Thyroid gland (tissue), 4 donors: ENCODE results near the gene PTPRR.

Experiments
- CTCF ChIP-seq, 6 experiments: fragments of 200-600 bp in 3 of 6; fragments of 450-650 bp in 3 of 6; sonication (generic) in 3 of 6; IDR thresholded peaks; one replicate each; pipeline ENCODE4 v1.5.1; 2016 to 2019; ENCODE audit warnings: antibody characterized with exemption in 6 of 6, mild to moderate bottlenecking in 2 of 6, inconsistent platforms in 1 of 6, moderate library complexity in 1 of 6
- POLR2A ChIP-seq, 2 donors: fragments of 450-650 bp; IDR thresholded peaks; one replicate each; pipeline ENCODE4 v1.6.1; 2017; ENCODE audit warnings: antibody characterized with exemption in 2 of 2, mild to moderate bottlenecking in 2 of 2, moderate library complexity in 1 of 2

- TF ChIP-seq POLR2A (IDR thresholded peaks at IDR 0.05) (no peak), CTCF (IDR thresholded peaks at IDR 0.05) (no peak)
Measured at GRCh38 chr12:70721656-70722357, 198.7 kb downstream of the PTPRR start.
